ENCODE measurements around the gene TTC33.
A peak's percentile ranks its signal among the peaks of the same experiment; 100 is the strongest.
"Not testable (repeated sequence)": the region's sequence is repeated elsewhere in the genome, so short reads cannot be mapped to it uniquely, and the experiment has no call there.

TTC33 gene

GRCh38 chr5:40716000-40716399, 39.8 kb downstream of the TTC33 start:
- no peak for DNase-seq

GRCh38 chr5:40714001-40714400, 41.8 kb downstream of the TTC33 start:
- no peak for DNase-seq

- DNase-seq = not testable (repeated sequence)
Observed at GRCh38 chr5:40710575-40710974, 45.2 kb downstream of the TTC33 start.

GRCh38 chr5:40705484-40705883, 50.3 kb downstream of the TTC33 start:
- DNase-seq = not testable (repeated sequence)

GRCh38 chr5:40702027-40702426, 53.7 kb downstream of the TTC33 start:
- not testable (repeated sequence) for DNase-seq

GRCh38 chr5:40700116-40700782, 55.5 kb downstream of the TTC33 start:
- DNase-seq = no peak

- no peak for DNase-seq
Observed at GRCh38 chr5:40694433-40694832, 61.3 kb downstream of the TTC33 start.

- no peak for DNase-seq
Observed at GRCh38 chr5:40691894-40692293, 63.9 kb downstream of the TTC33 start.

- DNase-seq = no peak
Observed at GRCh38 chr5:40690267-40690666, 65.5 kb downstream of the TTC33 start.

- DNase-seq = no peak
Observed at GRCh38 chr5:40689438-40689837, 66.3 kb downstream of the TTC33 start.

GRCh38 chr5:40688996-40689395, 66.8 kb downstream of the TTC33 start:
- no peak for DNase-seq

GRCh38 chr5:40688127-40688761, 67.5 kb downstream of the TTC33 start:
- peak; percentile 78 for DNase-seq

GRCh38 chr5:40687321-40687720, 68.4 kb downstream of the TTC33 start:
- DNase-seq = no peak

GRCh38 chr5:40685976-40686486, 69.7 kb downstream of the TTC33 start:
- no peak for DNase-seq

- no peak for DNase-seq
Observed at GRCh38 chr5:40685193-40685592, 70.6 kb downstream of the TTC33 start.

- DNase-seq = no peak
Observed at GRCh38 chr5:40683305-40683704, 72.5 kb downstream of the TTC33 start.

GRCh38 chr5:40682154-40683017, 73.4 kb downstream of the TTC33 start:
- DNase-seq = no peak

- no peak for DNase-seq
Observed at GRCh38 chr5:40681363-40682153, 74.2 kb downstream of the TTC33 start.

GRCh38 chr5:40680741-40681362, 74.9 kb downstream of the TTC33 start:
- DNase-seq = peak; percentile 29

- DNase-seq = no peak
Observed at GRCh38 chr5:40679913-40680681, 75.7 kb downstream of the TTC33 start, which contains the start of gene PTGER4. Gene PTGER4, plus strand, starts transcription at chr5:40679915. Its CDS starts 1,079 bp downstream, at chr5:40680994.

Data from T-helper 9 cell (primary cell).